ENCODE measurements around the gene RNF32. TPM values are rescaled to one million over a fixed set of nuclear protein-coding genes. Genes with fewer than 3 reads are reported as not detected.

RNF32 gene
- total RNA-seq, 2 donors from 2014 or later: 2.4 to 7.3 TPM

- no peaks in the 10 kb centered on the region for H3K27me3 ChIP-seq (replicated peaks; ENCODE audit: insufficient read depth)
- H3K9me3 ChIP-seq: no peaks in the 10 kb centered on the region
- no peaks in the 10 kb centered on the region for H3K4me1 ChIP-seq (replicated peaks)
- 92% methylated on average over 7 of the region's 7 CpGs for WGBS
- no peak for DNase-seq (ENCODE audit: low spot score)
- TF ChIP-seq POLR2A (IDR thresholded peaks at IDR 0.05): no peak
- no peak for TF ChIP-seq POLR2AphosphoS5 (IDR thresholded peaks at IDR 0.05)
- TF ChIP-seq CTCF (IDR thresholded peaks at IDR 0.05): no peak
- H3K4me3 ChIP-seq: no peak overlapping the region
- H3K27ac ChIP-seq: no peak overlapping the region
- no peaks in the 10 kb centered on the region for H3K36me3 ChIP-seq
- intact Hi-C loops (cut with DNase I): no loop called here
Observed at GRCh38 chr7:156626220-156626895, 14.2 kb upstream of the RNF32 start.

- Histone ChIP-seq H3K9me3 (no peaks in the 10 kb centered on the region), H3K27me3 (replicated peaks; ENCODE audit: insufficient read depth) (no peaks in the 10 kb centered on the region), H3K27ac (no peak overlapping the region), H3K4me1 (replicated peaks) (no peaks in the 10 kb centered on the region), H3K4me3 (no peak overlapping the region), H3K36me3 (no peaks in the 10 kb centered on the region)
- DNase-seq (ENCODE audit: low spot score): no peak
- intact Hi-C loops (cut with DNase I): no loop called here
- no peak for TF ChIP-seq CTCF (IDR thresholded peaks at IDR 0.05)
- TF ChIP-seq POLR2A (IDR thresholded peaks at IDR 0.05): no peak
- TF ChIP-seq POLR2AphosphoS5 (IDR thresholded peaks at IDR 0.05): no peak
Observed at GRCh38 chr7:156628562-156628961, 12.0 kb upstream of the RNF32 start.

GRCh38 chr7:156629873-156630272, 10.7 kb upstream of the RNF32 start:
- no peak for TF ChIP-seq POLR2A (IDR thresholded peaks at IDR 0.05)
- no peak for TF ChIP-seq CTCF (IDR thresholded peaks at IDR 0.05)
- TF ChIP-seq POLR2AphosphoS5 (IDR thresholded peaks at IDR 0.05): no peak
- WGBS: 96% methylated on average over 2 of the region's 2 CpGs
- no peak overlapping the region for H3K27ac ChIP-seq
- H3K4me1 ChIP-seq (replicated peaks): no peaks in the 10 kb centered on the region
- no peak for DNase-seq (ENCODE audit: low spot score)
- H3K4me3 ChIP-seq: no peak overlapping the region
- no peaks in the 10 kb centered on the region for H3K36me3 ChIP-seq
- no peaks in the 10 kb centered on the region for H3K27me3 ChIP-seq (replicated peaks; ENCODE audit: insufficient read depth)
- intact Hi-C loops (cut with DNase I): no loop called here
- no peaks in the 10 kb centered on the region for H3K9me3 ChIP-seq

- Histone ChIP-seq H3K4me3 (no peak overlapping the region), H3K4me1 (replicated peaks) (no peaks in the 10 kb centered on the region), H3K9me3 (no peaks in the 10 kb centered on the region), H3K27me3 (replicated peaks; ENCODE audit: insufficient read depth) (no peaks in the 10 kb centered on the region), H3K27ac (no peak overlapping the region), H3K36me3 (no peaks in the 10 kb centered on the region)
- intact Hi-C loops (cut with DNase I): no loop called here
- no peak for DNase-seq (ENCODE audit: low spot score)
- 63% methylated on average over 3 of the region's 3 CpGs for WGBS
- no peak for TF ChIP-seq CTCF (IDR thresholded peaks at IDR 0.05)
- no peak for TF ChIP-seq POLR2A (IDR thresholded peaks at IDR 0.05)
- no peak for TF ChIP-seq POLR2AphosphoS5 (IDR thresholded peaks at IDR 0.05)
Observed at GRCh38 chr7:156634117-156634516, 6.5 kb upstream of the RNF32 start.
